NCI-H2081 treated with DMSO at 0.1 percent for 48 hours (cell line): ENCODE data around the gene OR52R1.
"Not testable (repeated sequence)": the region's sequence is repeated elsewhere in the genome, so short reads cannot be mapped to it uniquely, and the experiment has no call there.

Experiments used
- DNase-seq: peaks from one replicate; lab custom pipeline; 2025; lab: John Stamatoyannopoulos, UW

OR52R1 gene

DNA sequence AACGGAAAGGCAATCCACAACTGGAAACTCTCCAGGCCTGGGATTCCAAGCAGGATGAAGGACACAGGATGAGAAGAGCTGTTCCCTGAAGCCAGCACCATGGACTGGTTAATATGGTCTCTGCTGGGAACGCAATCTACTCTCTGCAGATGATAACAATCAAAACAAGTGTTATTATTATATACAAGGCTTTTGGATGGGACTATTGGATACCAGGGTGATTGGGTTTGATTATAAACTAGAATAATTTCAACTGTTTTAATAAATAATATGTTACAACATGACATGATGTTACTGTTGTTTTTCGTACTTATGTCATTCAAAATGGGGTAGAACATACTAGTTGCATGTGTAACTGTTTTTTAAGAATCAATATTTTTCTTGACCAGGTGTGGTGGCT lies at the start of gene OR52R1:
TSS of gene OR52R1 (minus strand) at position 101 of the 400 bp plus-strand sequence. CDS start at position 101, 0 bp downstream.
- no peak for DNase-seq

DNA sequence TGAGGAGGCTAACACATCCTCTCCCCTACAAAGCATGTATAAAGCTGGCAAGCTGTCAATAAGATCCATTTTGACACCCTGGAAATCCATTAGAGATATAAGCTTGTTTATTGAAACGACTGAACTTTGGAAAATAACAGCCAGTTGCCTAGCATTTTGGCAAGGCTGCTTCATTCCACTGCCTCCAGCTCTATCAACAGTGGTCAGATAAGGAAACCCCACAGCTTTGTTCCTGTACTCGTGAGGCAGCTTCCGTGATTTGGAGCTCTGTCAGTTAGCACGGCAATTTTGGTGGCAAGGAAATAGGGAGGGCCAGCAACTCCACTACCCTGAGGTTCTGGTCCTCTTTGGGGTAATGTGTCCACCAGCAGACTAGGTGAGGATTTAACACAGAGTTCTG lies 46.9 kb upstream of the OR52R1 start:
- DNase-seq, result no peak

DNA sequence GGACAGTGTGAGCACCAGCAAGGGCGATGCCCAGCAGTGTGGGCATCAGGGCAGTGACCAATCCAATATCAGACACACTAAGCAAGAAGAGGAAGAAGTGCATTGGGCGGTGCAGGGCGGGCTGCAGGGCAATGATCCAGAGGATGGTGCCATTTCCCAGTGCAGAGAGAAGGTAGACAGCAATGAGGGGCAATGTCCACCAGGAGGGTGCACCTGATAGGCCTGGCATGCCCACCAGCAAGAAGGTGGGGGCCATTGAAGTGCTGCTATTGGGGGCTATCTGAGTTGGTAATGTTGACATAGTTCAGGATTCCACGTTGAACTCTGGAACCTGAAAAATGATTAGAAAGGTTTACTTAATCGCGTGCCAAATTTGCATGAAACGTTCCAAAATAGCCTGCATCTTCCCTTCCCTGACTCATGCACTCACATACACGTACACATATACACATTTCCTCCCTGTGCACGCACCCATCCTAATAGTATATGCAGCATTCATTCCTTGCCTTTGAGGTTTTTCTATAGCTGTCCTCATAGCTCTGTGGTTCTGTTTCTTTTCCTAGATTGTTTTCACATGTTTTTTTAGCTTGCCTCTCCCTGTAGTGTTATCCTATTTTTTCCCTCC lies 44.8 kb upstream of the OR52R1 start, which contains the start of gene OR51S1:
TSS of gene OR51S1 (minus strand) at position 301 of the 625 bp plus-strand sequence. CDS start at position 301, 0 bp downstream.
- no peak for DNase-seq

DNA sequence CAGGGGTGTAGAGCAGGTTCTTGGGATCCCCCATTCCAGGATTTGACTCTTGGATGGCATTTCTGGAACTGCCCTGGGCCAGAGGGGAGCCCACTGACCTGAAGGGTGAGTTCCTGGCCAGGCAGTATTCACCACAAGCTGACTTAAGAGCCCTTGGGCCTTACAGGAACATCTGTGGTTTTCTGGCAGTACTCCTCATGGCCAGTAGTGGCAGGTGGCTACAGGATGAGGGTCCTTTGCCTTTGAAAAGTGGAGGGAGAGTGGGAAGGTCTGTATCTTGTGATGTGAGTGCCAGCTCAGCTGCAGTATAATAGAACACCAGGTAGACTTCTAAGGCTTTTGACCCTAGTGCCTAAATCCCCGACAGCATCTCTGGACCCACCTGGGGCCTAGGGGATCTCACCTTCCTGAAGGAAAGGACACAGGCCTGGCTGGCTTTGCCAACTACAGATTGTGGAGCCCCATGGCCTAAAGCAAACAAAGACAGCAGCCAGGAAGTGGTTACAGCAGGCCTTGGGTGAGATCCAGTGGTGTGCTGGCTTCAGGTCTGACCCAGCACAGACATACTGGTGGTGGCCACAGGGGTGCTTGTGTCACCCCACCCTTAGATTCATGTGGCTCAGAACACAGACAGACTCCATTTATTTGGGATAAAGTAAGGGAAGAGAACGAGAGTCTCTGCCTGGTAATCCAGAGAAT lies 35.8 kb upstream of the OR52R1 start:
- DNase-seq, result no peak

DNA sequence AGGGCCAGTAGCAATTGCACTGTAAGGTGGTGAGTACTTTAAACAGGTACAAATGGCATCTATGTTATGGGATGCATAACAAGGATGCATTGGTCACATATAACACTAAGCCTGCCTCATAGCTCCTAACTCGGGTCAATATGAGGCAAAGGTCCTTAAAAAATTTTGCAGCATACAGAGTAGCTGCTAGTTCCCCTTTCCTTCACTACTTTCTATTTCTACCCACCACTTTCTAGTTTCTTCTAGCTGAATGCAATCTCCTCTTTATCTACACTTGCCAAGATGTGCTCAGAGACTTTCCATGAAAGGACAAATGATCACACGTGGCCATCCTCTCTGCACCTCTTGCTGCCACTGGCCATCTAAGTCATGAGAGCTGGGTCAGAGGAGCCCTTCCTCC lies 26.7 kb upstream of the OR52R1 start:
- DNase-seq, result no peak

DNA sequence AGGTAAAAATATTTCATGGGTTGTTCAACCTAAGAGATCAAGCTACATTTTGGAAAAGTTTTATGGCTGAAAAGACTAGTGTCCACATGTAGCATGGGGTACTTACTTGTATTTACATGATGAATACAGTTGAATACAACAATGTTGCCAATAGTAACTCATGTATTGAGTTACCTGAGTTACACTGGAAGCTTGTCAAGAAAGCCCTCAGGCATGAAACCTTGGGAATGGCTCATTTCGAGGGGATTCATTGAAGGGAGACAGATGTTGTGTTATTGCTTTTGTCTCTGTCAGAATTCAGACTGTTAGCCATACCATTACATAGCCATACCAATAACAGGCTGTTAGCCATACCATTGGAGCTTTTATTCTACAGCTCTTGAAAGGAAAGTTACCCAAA lies 26.2 kb upstream of the OR52R1 start:
- DNase-seq, result no peak

DNA sequence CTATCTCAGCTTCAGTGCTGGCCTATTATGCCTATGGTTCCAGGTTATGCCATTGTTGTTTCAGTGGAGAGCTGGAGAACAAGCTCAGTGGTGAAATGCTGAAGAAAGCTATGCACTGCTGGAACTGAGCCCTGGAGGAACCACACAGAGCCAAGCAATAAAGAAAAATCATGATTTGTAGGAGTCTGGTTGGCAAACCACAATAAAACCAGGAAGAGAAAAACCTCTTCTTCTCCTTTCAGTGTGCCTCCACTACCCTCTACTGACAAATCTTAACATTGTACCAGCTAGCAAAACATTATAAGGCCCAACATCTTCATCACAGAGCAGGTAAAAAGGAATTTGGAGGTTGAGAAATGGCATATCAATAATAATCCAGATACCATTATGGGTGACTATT lies 22.2 kb upstream of the OR52R1 start:
- no peak for DNase-seq

DNA sequence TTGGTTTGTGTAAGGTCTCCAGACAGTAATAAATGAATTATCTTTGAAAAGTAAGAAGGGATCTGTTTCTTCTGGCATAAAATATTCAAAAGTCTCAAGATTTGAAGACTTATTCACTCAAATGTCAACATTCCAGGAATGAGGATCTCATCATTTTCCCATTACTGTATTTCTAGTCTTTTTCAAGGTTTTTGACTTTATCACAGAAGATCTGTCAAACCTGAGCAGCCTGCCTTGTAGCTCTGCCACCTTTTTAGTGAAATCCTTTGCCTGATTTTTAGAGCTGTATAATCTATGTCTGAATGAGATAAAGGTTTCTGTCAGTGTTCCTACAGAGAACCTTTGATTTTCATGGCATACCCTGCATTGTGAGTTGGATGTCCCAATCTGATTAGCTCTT lies 21.0 kb upstream of the OR52R1 start:
- no peak for DNase-seq

DNA sequence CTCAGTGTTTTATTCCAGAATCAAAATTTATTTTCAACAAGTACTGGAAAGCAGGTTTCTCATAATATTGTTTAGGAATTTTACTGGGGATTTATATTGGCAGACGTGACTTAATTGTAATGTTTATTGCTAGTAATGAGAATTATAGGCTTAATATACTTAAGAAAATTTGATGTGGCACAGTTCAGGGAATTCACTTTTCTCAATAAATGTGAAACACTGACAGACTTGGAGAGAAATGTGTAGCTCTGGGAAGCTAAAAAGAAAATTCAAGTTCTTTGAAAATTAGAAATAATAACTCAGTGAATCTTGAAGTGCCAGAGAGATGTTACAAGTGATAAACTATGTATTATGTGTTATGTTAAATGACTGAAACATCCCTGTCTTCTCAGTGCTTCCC lies 16.8 kb upstream of the OR52R1 start, which contains the start of gene OR51F2:
TSS of gene OR51F2 (plus strand) at position 301 of the 400 bp plus-strand sequence. CDS start 101 bp downstream, outside the sequence.
- DNase-seq, result no peak

DNA sequence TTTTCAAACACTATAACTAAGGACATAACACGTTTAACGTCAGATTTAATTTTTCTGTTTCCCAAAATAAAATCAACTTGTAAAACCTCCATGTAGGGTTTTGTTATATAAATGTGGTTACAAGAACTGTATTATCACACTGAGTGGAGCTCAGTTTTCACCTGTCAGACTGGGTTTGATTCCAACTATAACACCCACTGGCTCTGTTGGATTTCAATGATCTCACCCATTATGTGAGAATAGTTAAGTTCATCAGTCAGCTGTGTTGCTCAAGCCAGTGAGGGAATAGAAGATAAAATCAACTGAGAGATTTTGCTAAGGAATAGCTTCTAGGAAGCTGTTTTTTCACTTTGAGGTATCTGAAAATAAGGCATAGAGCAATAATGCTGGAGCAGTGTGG lies 5.1 kb upstream of the OR52R1 start:
- no peak for DNase-seq

DNA sequence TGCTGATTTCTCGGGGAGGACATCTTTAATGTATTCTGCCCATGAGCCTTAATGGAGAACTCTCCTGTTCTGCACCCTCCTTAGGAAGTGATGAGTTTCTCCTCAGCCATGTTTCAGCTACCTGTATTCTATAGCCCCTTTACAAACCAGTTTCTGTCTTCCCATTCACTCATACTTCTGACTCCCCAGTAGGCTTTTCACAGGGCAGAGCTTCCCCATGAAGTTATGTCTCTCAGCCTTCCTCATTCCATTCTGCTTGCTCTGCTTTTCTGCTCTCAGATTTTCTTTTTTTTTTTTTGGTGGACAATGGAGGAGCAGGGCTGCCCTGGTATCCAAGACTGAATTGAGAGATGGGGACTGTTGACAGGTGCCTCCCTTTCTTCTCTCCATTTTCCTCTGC lies 4.3 kb upstream of the OR52R1 start:
- no peak for DNase-seq

DNA sequence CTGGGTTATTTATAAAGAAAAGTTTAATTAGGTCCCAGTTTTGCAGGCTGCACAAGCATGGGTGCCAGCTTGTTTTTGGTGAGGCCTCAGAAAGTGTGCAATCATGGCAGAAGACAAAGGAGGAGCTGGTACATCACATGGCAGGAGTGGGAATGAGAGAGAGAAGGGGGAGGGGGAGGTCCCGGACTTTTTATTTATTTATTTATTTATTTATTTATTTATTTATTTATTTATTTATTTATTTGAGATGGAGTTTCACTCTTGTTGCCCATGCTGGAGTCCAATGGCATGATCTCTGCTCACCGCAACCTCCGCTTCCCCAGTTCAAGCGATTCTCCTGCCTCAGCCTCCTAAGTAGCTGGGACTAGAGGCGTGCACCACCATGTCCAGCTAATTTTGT lies 2.9 kb downstream of the OR52R1 start:
- DNase-seq, result not testable (repeated sequence)

DNA sequence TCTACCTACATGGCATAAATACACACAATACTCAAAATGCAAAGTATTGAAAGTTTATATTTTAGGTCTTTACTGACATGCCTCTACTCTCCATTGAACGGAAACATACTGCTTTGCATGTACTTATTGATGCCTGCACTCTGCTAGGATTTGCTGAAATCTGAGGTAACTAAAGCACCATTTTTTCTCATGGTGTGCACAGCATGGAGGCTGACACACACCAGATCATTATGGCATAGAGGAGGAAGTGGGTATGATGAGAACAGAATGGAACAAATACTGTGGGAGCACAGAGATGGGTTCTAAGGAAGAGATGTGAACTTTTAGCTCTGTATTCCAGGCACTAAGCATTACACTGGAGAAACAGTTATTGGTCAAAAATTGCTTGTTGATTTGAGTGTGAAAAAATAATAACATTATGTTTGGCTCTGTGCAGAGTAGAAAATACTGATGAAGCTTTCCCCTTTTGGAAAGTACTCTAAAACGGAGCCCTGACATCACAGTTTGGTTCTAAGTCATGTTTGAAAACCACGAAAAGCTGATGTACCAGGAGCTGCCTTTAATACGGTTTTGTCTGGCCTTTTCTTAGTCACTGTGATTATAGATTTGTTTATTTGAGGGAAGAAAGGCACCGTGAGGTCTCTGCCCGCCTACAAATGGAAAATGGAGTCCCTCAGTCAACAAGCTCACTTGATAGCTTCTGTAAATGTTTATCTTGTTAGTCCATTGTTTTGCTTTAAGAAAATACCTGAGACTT lies 5.6 kb downstream of the OR52R1 start:
- DNase-seq, result no peak

DNA sequence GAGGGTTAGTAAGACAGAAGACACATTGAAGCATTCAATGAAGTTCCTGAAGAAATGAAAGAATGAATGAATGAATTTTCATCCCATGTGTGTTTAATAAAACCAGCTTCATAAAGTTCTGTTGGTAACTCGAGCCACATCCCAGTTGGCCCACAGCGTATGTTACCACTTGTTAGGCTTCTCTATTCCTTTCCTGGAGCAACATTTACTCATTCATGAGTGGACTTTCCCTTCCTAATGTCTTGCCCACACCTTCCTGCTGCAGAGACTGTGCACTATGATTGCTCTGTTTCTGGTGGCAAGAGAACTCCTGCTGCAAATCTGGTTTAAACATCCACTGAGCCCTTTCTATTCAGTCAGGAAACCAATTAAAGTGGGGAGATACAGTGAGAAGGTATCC lies 7.0 kb downstream of the OR52R1 start:
- DNase-seq, result no peak

DNA sequence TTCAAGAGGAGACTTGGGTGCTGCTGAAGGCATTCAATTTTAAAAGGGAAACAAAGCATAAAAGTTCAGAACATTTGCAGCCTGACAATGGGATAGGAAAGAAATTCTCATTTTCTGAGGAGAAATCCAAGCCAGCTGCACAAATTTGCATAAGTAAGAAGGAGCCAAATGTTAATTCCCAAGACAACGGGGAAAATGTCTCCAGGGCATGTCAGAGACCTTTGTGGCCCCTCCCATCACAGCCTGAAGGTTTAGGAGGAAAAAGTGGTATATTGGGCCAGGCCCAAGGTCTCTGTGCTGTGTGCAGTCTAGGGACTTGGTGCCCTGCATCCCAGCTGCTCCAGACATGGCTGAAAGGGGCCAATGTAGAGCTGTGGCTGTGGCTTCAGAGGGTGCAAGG lies 21.7 kb downstream of the OR52R1 start:
- DNase-seq, result no peak

DNA sequence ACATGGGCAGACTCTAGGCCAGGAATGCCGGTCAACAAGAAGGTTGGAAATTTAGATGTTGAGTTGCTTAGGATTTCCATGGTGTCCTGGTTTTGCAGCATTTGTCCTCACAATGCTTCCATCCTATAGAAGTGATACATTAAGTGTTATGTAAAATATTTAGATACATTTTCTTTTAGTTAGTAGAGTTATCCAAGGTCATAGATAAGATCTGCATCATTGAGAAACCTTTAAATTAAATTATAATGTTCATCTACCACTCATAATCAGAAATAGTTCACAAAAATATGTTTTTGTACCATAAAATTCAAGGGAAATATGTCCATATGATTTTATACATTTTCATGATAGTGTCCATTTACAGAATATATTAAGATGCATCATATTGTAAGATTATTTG lies 34.3 kb downstream of the OR52R1 start, which contains the start of gene OR51F1:
TSS of gene OR51F1 (minus strand) at position 101 of the 400 bp plus-strand sequence. CDS start at position 101, 0 bp downstream.
- DNase-seq, result no peak

DNA sequence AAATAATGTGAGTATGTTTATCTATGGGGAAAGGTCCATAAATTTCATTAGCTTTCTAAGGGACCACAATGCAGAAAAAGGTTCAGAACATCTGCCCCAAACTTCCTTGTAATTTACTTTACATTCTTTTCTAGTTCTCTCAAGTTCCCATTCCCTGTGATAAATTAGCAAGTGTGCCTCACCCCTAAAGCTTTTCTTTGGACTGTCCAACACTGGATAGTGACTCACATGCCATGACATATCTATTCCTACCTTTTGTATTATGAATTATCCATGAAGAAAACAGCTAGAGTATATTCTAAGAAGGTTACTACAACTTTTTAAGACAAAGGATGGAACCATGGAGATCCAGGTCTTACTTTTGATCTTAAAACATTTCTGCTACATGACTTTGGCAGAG lies 36.1 kb downstream of the OR52R1 start:
- DNase-seq, result no peak

DNA sequence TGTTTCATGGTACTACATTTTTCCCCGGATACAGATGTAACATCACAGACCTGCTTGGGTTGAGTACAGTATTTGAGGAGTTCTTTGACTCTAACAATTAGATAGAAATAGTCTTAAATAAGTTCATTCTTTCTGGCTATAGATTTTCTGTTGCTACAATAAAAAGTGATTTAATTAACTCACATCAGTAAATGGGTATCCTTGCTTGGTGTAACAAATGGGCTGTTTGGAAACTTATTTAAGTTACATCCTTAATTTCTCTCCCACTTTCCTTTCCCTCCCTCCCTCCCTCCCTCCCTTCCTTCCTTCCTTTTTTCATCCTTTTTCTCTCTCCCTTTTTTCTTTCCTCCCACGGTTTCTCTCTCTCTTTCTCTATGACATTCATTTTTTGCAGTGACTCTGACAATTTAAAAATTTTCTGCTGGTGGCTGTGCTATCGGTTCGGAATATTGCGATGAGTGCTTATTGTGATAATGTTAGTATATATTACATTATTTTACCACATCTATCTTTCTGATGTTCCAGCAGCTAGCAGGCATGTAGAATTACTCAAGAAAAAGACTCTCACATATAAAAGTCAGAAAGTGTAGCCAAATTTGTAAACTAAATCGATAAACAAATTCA lies 37.6 kb downstream of the OR52R1 start:
- DNase-seq, result no peak

DNA sequence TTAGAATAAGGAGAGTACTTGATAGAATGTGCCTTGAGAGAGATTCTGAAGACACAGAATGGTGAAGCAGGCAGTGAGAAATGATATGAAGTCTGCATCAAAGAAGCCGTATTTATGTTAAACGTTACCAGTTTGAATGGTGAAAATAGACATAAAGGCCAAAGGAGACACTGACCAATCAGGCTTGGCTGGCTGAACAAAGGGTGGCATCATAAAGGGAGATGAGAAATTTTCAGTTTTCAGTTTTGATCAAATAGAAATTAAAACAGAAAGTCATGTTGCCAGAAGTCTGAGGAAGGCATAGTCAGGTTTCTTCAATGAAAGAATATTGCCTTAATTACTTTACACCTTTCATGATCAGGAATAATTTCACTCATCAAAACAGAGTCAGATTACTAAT lies 41.1 kb downstream of the OR52R1 start:
- no peak for DNase-seq
